HG03135 (cell line): Measurements from ENCODE around the gene PNPLA4.
A peak's percentile ranks its signal among the peaks of the same experiment; 100 is the strongest.

Experiments
- ATAC-seq: cut with Tn5 transposase; IDR thresholded peaks from one replicate; pipeline ENCODE4 v1.9.1; 2021; ENCODE audit warnings: mild to moderate bottlenecking, moderate library complexity; ENCODE audit not compliant: unreplicated experiment

PNPLA4 gene, protein sequence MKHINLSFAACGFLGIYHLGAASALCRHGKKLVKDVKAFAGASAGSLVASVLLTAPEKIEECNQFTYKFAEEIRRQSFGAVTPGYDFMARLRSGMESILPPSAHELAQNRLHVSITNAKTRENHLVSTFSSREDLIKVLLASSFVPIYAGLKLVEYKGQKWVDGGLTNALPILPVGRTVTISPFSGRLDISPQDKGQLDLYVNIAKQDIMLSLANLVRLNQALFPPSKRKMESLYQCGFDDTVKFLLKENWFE

DNA sequence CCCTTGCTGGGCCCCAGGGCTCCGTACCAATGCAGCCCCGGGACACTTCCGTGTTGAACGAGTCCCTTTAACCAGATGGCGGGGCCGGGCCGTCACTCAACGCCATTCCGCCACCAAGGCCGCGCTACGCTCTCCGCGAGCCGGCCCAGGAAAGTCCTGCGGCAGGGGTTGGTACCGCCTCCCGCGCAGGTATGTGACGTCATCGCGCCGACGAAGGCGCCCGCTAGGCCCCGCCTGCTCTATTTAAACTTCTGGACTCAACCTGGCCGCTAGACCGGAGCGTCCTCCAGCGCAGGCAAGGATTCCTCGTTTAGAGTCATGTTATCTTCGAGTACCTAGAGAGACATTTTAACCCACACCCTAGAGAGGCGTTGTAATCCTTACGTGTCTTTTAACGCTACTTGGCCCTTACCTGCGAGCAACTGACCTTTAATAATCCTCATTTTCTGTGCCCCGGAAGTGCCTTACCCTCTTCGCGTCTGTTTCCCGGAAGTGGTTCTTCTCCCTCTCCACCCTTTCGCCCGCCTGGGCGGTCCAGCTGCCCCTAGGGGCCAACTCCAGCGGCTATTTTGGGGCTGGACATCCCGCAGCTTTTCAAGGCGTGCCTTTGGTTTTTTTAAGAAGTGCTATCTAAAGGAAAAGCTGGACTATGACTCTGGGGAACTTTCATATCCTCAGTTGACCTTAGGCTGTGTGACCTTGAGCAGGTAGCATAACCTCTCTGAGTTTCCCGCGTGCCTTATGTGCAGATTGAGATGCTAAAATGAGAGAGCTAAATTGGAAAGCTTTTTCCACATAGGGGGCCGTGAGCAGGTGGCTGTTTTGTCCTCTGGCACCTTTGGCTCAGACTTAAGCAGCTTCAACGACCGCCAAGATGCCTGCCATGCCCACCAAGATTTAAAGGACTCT is at the start of gene PNPLA4:
Gene PNPLA4 (minus strand): TSS at position 155 of the 909 bp plus-strand sequence. CDS start 1,294 bp downstream, outside the sequence.
- ATAC-seq = peak; percentile 93

GRCh38 chrX:7972586-7972985 is 45.4 kb upstream of the PNPLA4 start:
- no peak for ATAC-seq

DNA sequence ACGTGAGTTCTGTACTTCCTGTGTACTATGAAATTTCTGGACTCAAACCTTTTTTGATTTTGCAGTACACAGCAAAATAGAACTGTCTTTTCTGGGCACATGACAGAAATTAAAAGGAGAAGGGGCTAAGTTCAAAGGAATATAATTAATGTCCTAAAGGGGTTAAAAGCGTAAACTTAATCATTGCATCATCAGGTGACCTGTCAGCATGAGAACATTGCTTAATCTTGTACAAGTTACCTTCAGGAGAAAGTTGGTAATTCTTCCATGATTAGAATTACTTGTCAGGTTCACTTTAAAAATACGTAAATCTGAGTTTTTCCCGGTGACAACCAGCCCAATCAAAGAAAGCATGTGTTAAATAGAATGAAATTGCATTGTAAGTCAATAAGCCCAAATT is 43.2 kb upstream of the PNPLA4 start:
- ATAC-seq = no peak

DNA sequence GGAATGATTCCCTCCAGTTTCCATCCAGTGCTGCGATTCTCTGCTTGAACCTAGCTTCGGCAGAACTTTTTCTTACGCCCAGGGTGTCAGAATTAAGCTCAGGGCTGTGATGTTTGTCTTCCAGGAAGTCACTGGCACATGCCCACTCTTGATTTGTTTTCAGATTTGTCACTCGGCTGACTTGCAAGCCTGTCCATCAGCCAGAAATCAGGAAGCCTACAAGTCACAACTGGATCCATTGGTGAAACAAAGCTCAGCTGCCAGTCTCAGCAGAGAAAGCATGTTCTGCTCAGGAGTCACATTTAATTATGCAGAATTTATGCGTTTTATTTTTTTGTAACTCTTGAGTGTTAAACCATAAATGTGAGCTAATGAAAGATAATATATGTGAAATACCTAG is 38.2 kb upstream of the PNPLA4 start:
- no peak for ATAC-seq

- no peak for ATAC-seq
These were observed 33.0 kb upstream of the PNPLA4 start for GRCh38 chrX:7960246-7960645.

DNA sequence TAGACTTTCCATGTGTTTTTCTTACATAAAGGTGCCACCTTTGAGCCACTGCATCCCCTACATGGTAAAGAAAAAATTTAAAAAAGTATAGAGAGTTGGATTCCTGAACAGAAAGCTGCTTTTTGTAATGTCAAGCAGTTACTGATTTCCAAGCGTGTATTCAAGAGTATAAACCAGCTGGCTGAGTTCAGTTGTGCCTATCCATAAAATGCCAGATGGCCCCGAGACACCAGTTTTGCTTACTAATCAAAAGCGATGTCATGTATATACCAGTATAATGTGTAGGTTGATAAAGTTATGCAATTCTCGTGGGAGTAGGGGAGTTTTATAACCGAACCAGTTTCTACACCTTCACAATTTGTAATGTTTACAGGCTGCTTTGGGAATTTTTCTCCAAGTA is 26.2 kb upstream of the PNPLA4 start:
- no peak for ATAC-seq

DNA sequence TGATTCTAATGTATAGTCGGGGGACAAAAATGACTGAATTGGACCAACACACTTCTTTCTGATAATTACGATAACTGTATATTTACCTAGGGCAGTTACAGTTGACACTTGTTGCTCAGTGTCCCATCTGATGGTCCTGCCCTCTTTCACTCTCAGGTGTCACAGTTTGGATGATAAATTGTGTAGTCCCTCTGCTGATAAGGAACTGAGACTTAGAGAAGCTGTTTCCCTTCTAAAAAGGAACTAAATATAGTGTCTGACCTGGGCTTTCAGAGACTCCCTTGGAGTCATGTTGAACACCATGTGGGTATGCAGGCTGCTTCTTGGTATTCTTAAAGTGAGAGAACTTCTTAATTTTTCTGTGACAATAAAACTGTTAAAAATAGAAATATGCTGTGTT is 23.7 kb upstream of the PNPLA4 start:
- peak; percentile 92 for ATAC-seq

GRCh38 chrX:7948483-7948882 is 21.3 kb upstream of the PNPLA4 start:
- ATAC-seq = no peak

GRCh38 chrX:7946960-7947359 is 19.7 kb upstream of the PNPLA4 start:
- ATAC-seq = no peak

DNA sequence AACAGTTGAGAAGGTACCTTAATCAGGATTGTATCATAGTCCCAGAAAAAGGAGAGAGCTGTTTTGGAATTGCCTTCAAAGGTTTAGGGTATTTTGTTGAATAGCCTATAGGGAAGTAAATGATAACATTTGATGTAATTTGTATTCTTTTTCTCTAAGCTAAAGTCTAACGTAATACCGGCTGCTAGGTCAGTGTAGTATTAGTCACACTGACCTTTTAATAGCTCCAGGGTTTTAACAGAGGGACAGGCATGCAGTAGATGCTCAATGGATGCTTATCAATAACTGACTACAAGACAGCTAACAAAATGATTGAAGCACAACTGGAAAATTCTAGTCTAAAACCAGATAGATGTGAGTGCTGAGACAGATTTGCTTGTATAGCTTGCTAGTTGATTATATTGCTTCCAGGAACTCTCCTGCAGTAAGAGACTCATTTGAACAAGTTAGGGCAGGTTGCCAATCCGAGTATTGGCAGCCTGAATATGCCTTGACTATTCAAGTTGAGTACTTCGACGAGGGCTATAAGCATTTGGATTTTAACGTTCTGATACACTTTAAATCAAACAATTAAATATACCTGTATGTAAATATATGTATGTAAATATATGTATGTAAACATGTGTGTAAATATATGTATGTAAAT is 16.5 kb upstream of the PNPLA4 start:
- ATAC-seq = no peak

DNA sequence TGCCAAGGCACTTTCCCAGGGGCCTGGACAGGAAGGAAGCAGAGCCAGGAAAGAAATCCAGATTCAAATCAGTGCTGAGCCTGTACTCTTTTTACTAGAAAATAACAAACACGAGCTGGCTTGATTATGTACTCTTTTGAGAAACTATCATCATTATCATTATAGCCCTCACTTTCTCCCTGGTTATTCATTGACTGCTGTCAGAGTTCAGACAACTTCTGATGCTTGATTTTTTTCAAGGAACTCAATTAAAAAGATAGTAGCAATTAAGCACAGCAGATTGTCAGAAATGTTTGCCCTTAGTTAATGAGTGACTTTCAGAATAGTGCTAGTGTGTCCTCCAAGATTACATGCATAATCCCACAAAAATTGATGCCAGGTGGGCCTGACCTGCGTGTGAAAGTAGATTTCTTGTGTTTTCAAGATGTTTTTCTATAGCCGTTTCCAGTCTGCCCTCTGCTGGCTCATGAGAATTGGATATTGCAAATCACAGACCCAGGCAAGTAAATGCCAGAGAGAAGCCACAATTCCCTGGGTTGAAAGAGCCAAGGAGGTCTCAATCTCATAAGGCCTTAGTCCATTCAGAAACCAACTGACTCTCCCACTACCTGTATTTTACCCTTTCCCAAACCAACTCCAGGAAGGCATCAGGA is 14.3 kb upstream of the PNPLA4 start:
- ATAC-seq = no peak

- ATAC-seq = no peak
These were observed 6.8 kb upstream of the PNPLA4 start for GRCh38 chrX:7934026-7934425.

DNA sequence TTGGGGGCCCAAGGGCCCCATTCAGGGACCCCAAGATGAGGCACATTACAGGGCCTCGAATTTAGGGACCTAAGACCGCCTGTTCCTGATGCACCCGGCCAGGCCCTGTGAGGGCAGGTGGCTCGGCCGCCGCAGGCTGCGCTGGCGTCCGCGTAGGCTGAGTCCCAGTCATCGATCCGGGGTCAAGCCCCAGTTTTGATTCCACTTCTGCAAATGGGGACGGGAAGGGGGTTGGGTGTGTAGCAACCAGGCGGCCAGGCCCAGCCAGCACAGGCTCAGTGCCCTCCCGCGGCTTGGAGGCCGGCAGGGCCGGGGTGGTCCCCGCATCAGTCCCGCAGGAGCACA is 327 bp downstream of the PNPLA4 start:
- ATAC-seq = no peak

DNA sequence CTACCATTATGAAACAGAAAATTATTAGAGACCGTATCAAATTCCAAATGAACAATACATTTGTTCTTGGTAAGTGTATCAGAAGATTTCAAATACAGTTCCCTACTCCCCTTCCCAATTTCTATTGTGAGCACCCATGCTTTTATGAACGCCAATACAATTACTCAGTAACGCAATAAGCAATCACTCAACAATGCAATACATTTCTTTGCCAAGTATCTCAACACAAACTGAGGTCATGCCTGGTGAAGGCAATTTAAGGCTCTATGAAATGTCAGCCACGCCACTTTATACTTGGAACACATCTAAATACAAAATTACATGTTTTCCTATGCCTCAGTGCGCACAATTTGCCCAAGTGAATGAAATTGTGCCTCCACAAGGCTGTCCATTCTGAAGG is 712 bp downstream of the PNPLA4 start:
- ATAC-seq = no peak

GRCh38 chrX:7925867-7926472 is 1.2 kb downstream of the PNPLA4 start:
- peak; percentile 37 for ATAC-seq

- no peak for ATAC-seq
These were observed 5.5 kb downstream of the PNPLA4 start for GRCh38 chrX:7921750-7922149.

DNA sequence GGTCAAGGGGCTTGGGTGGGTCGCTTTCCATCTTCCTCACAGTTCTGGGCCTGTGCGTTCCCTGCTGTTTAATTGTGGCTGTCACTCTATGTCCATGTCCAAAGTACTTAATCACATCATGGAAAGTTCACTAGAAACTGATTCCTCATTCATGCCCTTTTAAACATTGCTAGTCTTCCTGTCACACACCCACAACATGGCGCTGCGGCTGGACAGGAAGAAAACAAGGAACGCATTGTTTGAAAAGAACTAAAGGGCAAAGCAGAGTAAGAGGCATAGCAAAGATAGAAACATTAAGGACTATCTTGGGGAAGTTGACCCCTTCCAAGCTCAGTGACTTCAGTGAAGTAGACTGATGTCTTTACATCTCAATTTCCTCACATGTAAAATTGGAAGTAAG is 18.4 kb downstream of the PNPLA4 start:
- no peak for ATAC-seq

GRCh38 chrX:7904562-7904961 is 22.7 kb downstream of the PNPLA4 start:
- no peak for ATAC-seq

DNA sequence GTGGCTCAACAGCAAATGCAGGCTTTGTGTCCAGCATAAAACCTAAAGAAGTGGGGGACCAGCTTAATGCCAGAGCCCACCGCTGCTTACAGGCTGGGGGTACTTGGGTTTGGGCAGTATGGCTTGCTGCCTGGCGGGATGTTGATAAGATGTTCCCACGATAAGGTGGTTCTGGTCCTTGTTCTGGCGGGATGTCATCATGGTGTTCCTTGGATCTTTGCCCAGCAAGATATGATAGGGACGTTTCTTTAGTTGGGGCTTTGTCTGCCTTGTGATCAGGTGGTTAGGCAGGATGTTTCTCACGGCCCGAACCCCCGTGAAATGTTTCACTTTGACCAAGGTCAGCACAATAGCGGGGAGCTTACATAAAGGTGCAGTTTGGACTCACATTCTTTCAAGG is 35.3 kb downstream of the PNPLA4 start:
- ATAC-seq = no peak

DNA sequence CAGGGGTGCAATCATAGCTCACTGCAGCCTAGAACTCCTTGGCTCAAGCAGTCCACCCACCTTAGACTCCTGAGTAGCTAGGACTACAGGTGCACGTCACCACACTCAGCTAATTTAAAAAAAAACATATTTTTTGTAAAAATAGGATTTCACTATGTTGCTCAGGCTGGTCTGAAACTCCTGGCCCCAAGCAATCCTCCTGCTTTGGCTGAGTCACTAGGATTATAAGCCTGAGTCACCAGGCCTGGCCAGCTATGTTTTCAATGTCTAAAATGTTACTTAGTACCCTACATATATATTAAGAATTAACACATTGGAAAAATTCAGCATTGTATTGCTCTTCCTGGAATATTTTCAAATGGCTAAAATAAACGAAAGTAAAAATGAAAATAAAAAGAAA is 37.5 kb downstream of the PNPLA4 start:
- ATAC-seq = no peak

GRCh38 chrX:7889135-7889534 is 38.1 kb downstream of the PNPLA4 start:
- no peak for ATAC-seq
